H9 (cell line): ENCODE results near the gene NIM1K. TPM values are rescaled to one million over a fixed set of nuclear protein-coding genes. Genes with fewer than 3 reads are reported as not detected.

Experiments
- DNase-seq: peaks from one replicate; pipeline ENCODE4 v3.0.0-alpha.2; 2017
- H2AFZ ChIP-seq: one replicate; pipeline ENCODE4 v1.6.1; 2013; ENCODE audit warnings: mild to moderate bottlenecking, low read length, control low read depth, moderate library complexity
- H2AK5ac ChIP-seq: 2 replicates; pipeline ENCODE4 v1.6.1; 2013; ENCODE audit warnings: low read length, control low read depth, mixed read lengths; ENCODE audit not compliant: insufficient read length
- H2BK120ac ChIP-seq: one replicate; pipeline ENCODE4 v1.6.1; 2013; ENCODE audit warnings: low read depth, mild to moderate bottlenecking, low read length, control low read depth, inconsistent platforms; ENCODE audit not compliant: poor library complexity, severe bottlenecking
- H2BK12ac ChIP-seq: 2 replicates; pipeline ENCODE4 v1.6.1; 2013; ENCODE audit warnings: low read length, control low read depth, mixed read lengths, low read depth; ENCODE audit not compliant: insufficient read length
- H2BK15ac ChIP-seq: 2 replicates; pipeline ENCODE4 v1.6.1; 2013; ENCODE audit warnings: low read depth, low read length, control low read depth
- H2BK20ac ChIP-seq: one replicate; pipeline ENCODE4 v1.6.1; 2013; ENCODE audit warnings: low read depth, mild to moderate bottlenecking, low read length, control low read depth, inconsistent platforms; ENCODE audit not compliant: poor library complexity, severe bottlenecking
- H2BK5ac ChIP-seq: 2 replicates; pipeline ENCODE4 v1.6.1; 2013; ENCODE audit warnings: low read length, control low read depth, mixed read lengths; ENCODE audit not compliant: insufficient read length
- H3K14ac ChIP-seq: 2 replicates; pipeline ENCODE4 v1.6.1; 2013; ENCODE audit warnings: low read length, control low read depth; ENCODE audit not compliant: insufficient read depth
- H3K18ac ChIP-seq: 2 replicates; pipeline ENCODE4 v1.6.1; 2013; ENCODE audit warnings: low read depth, mild to moderate bottlenecking, mixed read lengths, low read length, control low read depth; ENCODE audit not compliant: insufficient read length
- H3K23ac ChIP-seq: 2 replicates; pipeline ENCODE4 v1.6.1; 2013; ENCODE audit warnings: low read length, control low read depth, mixed read lengths, low read depth; ENCODE audit not compliant: insufficient read length
- H3K23me2 ChIP-seq: 2 replicates; pipeline ENCODE4 v1.6.1; 2013; ENCODE audit warnings: low read depth, mild to moderate bottlenecking, mixed read lengths, low read length, control low read depth; ENCODE audit not compliant: insufficient read length, poor library complexity, severe bottlenecking
- H3K27ac ChIP-seq: 2 replicates; pipeline ENCODE4 v1.5.1; 2013; ENCODE audit warnings: low read length, control low read depth, mixed read lengths, low read depth; ENCODE audit not compliant: insufficient read length
- H3K27me3 ChIP-seq: 2 replicates; pipeline ENCODE4 v1.6.1; 2013; ENCODE audit warnings: low read length, control low read depth, inconsistent platforms; ENCODE audit not compliant: insufficient read depth
- H3K4ac ChIP-seq: 2 replicates; pipeline ENCODE4 v1.6.1; 2013; ENCODE audit warnings: low read depth, mild to moderate bottlenecking, control low read depth, inconsistent platforms, low read length, moderate library complexity
- H3K4me1 ChIP-seq: 2 replicates; pipeline ENCODE4 v1.6.1; 2013; ENCODE audit warnings: low read length, control low read depth, inconsistent platforms; ENCODE audit not compliant: insufficient read depth
- H3K4me2 ChIP-seq: 2 replicates; pipeline ENCODE4 v1.6.1; 2013; ENCODE audit warnings: low read length, control low read depth, mixed read lengths; ENCODE audit not compliant: insufficient read length, insufficient read depth
- H3K56ac ChIP-seq: 2 replicates; pipeline ENCODE4 v1.6.1; 2013; ENCODE audit warnings: low read depth, mild to moderate bottlenecking, mixed read lengths, low read length, control low read depth; ENCODE audit not compliant: insufficient read length
- H3K79me1 ChIP-seq: 2 replicates; pipeline ENCODE4 v1.6.1; 2013; ENCODE audit warnings: low read depth, mild to moderate bottlenecking, moderate library complexity, low read length, control low read depth, inconsistent platforms; ENCODE audit not compliant: insufficient read depth, poor library complexity, severe bottlenecking
- H3K79me2 ChIP-seq: 2 replicates; pipeline ENCODE4 v1.6.1; 2013; ENCODE audit warnings: low read length, control low read depth, inconsistent platforms; ENCODE audit not compliant: insufficient read depth
- H3K9ac ChIP-seq: 2 replicates; pipeline ENCODE4 v1.6.1; 2013; ENCODE audit warnings: low read length, control low read depth, mixed read lengths; ENCODE audit not compliant: insufficient read length; ENCODE audit errors: extremely low read depth
- H3K9me3 ChIP-seq: one replicate; pipeline ENCODE4 v1.6.1; 2013; ENCODE audit warnings: low read depth, low read length, inconsistent platforms; ENCODE audit not compliant: control insufficient read depth
- H3T11ph ChIP-seq: one replicate; pipeline ENCODE4 v1.6.1; 2013; ENCODE audit warnings: mild to moderate bottlenecking, low read length, control low read depth, inconsistent platforms
- H4K20me1 ChIP-seq: one replicate; pipeline ENCODE4 v1.6.1; 2013; ENCODE audit not compliant: control insufficient read depth, insufficient read length, insufficient read depth
- H4K5ac ChIP-seq: 2 replicates; pipeline ENCODE4 v1.6.1; 2013; ENCODE audit warnings: low read depth, mild to moderate bottlenecking, mixed read lengths, low read length, control low read depth; ENCODE audit not compliant: insufficient read length
- H4K8ac ChIP-seq: replicated peaks from 2 replicates; pipeline ENCODE4 v1.6.1; 2013; ENCODE audit warnings: low read length, control low read depth, mixed read lengths, low read depth; ENCODE audit not compliant: insufficient read length
- H4K91ac ChIP-seq: 2 replicates; pipeline ENCODE4 v1.6.1; 2013; ENCODE audit warnings: low read depth, mild to moderate bottlenecking, moderate library complexity, mixed read lengths, low read length, control low read depth; ENCODE audit not compliant: insufficient read length
- H3K27ac Mint-ChIP-seq, 3 experiments: 2 replicates in 2 of 3; 3 replicates in 1 of 3; pipeline ENCODE4 v1.8.0; 2020 to 2021; ENCODE audit warnings: mixed read lengths in 3 of 3, mild to moderate bottlenecking in 1 of 3, moderate library complexity in 1 of 3
- H3K27me3 Mint-ChIP-seq: 2 replicates; pipeline ENCODE4 v1.8.0; 2021; ENCODE audit warnings: low read depth, mild to moderate bottlenecking, moderate library complexity, mixed read lengths
- H3K36me3 Mint-ChIP-seq, 3 experiments: 2 replicates in 2 of 3; 3 replicates in 1 of 3; pipeline ENCODE4 v1.8.0; 2020 to 2021; ENCODE audit warnings: low read depth in 3 of 3, mixed read lengths in 3 of 3; ENCODE audit not compliant: insufficient read depth in 1 of 3
- H3K4me1 Mint-ChIP-seq, 2 experiments: 2 replicates each; pipeline ENCODE4 v1.8.0; 2020; ENCODE audit warnings: mixed read lengths in 2 of 2
- H3K4me3 Mint-ChIP-seq, 2 experiments: 2 replicates in 1 of 2; 3 replicates in 1 of 2; pipeline ENCODE4 v1.8.0; 2020 to 2021; ENCODE audit warnings: mild to moderate bottlenecking in 2 of 2, mixed read lengths in 2 of 2, moderate library complexity in 1 of 2
- H3K9me3 Mint-ChIP-seq, 2 experiments: 2 replicates in 1 of 2; 3 replicates in 1 of 2; pipeline ENCODE4 v1.8.0; 2020; ENCODE audit warnings: mild to moderate bottlenecking in 2 of 2, mixed read lengths in 2 of 2, moderate library complexity in 1 of 2
- WGBS: extraction: QIAGEN DNeasy Blood & Tissue Kit; methylation state at CpG from one replicate; pipeline ENCODE4 v1.1.7; 2013; ENCODE audit warnings: missing lambda C conversion rate, low lambda C conversion rate, mixed read lengths; ENCODE audit not compliant: insufficient read length; ENCODE audit errors: extremely low coverage; 5-methylcytosine and 5-hydroxymethylcytosine counted together
- total RNA-seq: library from RNA; stranded (reverse); gene quantifications from 2 replicates; pipeline ENCODE4 v1.2.1, GENCODE V29; 2021
- TF ChIP-seq, protein P1 (sequence below): fragments of 200-600 bp; sonication (generic); conservative IDR thresholded peaks from 3 replicates; pipeline ENCODE4 v1.8.0; 2021; ENCODE audit warnings: antibody characterized with exemption, mild to moderate bottlenecking

NIM1K gene
- total RNA-seq, 1 experiment from 2014 or later, result 0.07 TPM

- Histone ChIP-seq H3K79me2 (no peaks in the 10 kb centered on the region), H2BK120ac (no peak overlapping the region), H2AK5ac (no peak overlapping the region), H3K18ac (no peak overlapping the region), H3K4me2 (peak overlapping the region; percentile 78), H2BK12ac (no peak overlapping the region), H4K91ac (no peak overlapping the region), H3K4ac (no peak overlapping the region), H3T11ph (no peak overlapping the region), H3K27me3 (peaks cover 15% of the 10 kb centered on the region; the same call in 1 of the 2 replicates), H3K56ac (no peak overlapping the region), H2BK5ac (no peak overlapping the region), H3K79me1 (no peaks in the 10 kb centered on the region), H2AFZ (no peak overlapping the region), H4K8ac (no peak overlapping the region), H3K23ac (no peak overlapping the region), H3K14ac (no peak overlapping the region), H3K4me1 (peaks cover 3% of the 10 kb centered on the region; the same call in 1 of the 2 replicates), H4K5ac (no peak overlapping the region), H3K23me2 (peaks cover 20% of the 10 kb centered on the region), H3K9ac (no peak overlapping the region), H3K27ac (no peak overlapping the region), H2BK15ac (no peak overlapping the region), H2BK20ac (no peak overlapping the region), H3K9me3 (no peaks in the 10 kb centered on the region), H4K20me1 (no peaks in the 10 kb centered on the region)
- WGBS, result no CpG with 5 or more reads among the region's 12 CpGs
- no peak for DNase-seq
- H3K9me3 Mint-ChIP-seq, result no peaks in the 10 kb centered on the region
- TF ChIP-seq, protein P1, sequence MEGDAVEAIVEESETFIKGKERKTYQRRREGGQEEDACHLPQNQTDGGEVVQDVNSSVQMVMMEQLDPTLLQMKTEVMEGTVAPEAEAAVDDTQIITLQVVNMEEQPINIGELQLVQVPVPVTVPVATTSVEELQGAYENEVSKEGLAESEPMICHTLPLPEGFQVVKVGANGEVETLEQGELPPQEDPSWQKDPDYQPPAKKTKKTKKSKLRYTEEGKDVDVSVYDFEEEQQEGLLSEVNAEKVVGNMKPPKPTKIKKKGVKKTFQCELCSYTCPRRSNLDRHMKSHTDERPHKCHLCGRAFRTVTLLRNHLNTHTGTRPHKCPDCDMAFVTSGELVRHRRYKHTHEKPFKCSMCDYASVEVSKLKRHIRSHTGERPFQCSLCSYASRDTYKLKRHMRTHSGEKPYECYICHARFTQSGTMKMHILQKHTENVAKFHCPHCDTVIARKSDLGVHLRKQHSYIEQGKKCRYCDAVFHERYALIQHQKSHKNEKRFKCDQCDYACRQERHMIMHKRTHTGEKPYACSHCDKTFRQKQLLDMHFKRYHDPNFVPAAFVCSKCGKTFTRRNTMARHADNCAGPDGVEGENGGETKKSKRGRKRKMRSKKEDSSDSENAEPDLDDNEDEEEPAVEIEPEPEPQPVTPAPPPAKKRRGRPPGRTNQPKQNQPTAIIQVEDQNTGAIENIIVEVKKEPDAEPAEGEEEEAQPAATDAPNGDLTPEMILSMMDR, result no peak
- peaks cover 22 to 29% of the 10 kb centered on the region in 2 experiments for H3K4me1 Mint-ChIP-seq
- peaks cover 56% of the 10 kb centered on the region for H3K27me3 Mint-ChIP-seq
- H3K36me3 Mint-ChIP-seq, result no peaks in the 10 kb centered on the region
- H3K27ac Mint-ChIP-seq, result no peak overlapping the region
- H3K4me3 Mint-ChIP-seq, result peak overlapping the region; percentile 62 to 87
These were observed 1.3 kb downstream of the NIM1K start for GRCh38 chr5:43193181-43193893.
